ENCODE results near the gene PDZD4.

PDZD4 gene

GRCh38 chrX:153829799-153830639 lies at the start of gene PDZD4:
TSS of gene PDZD4 (minus strand) at chrX:153830544. CDS start at chrX:153830298, 246 bp downstream.
- no peak for DNase-seq

GRCh38 chrX:153879741-153880439 lies 49.5 kb upstream of the PDZD4 start:
- DNase-seq: no peak

GRCh38 chrX:153878969-153879653 lies 48.8 kb upstream of the PDZD4 start:
- DNase-seq: peak; percentile 86

GRCh38 chrX:153878345-153878744 lies 48.0 kb upstream of the PDZD4 start:
- DNase-seq: no peak

GRCh38 chrX:153877571-153878261 lies 47.4 kb upstream of the PDZD4 start:
- no peak for DNase-seq

GRCh38 chrX:153876112-153876491 lies 45.8 kb upstream of the PDZD4 start:
- no peak for DNase-seq

GRCh38 chrX:153875391-153876111 lies 45.2 kb upstream of the PDZD4 start:
- DNase-seq: no peak

GRCh38 chrX:153874366-153875125 lies 44.2 kb upstream of the PDZD4 start:
- DNase-seq: no peak

- no peak for DNase-seq
These were observed 43.7 kb upstream of the PDZD4 start for GRCh38 chrX:153874085-153874365.

GRCh38 chrX:153873282-153874084 lies 43.1 kb upstream of the PDZD4 start:
- no peak for DNase-seq

- DNase-seq: no peak
These were observed 41.9 kb upstream of the PDZD4 start for GRCh38 chrX:153871946-153872878.

- DNase-seq: no peak
These were observed 41.1 kb upstream of the PDZD4 start for GRCh38 chrX:153871451-153871850.

- no peak for DNase-seq
These were observed 40.5 kb upstream of the PDZD4 start for GRCh38 chrX:153870791-153871360.

GRCh38 chrX:153870288-153870690 lies 39.9 kb upstream of the PDZD4 start:
- no peak for DNase-seq

- no peak for DNase-seq
These were observed 39.3 kb upstream of the PDZD4 start for GRCh38 chrX:153869473-153870287.

- DNase-seq: no peak
These were observed 38.5 kb upstream of the PDZD4 start for GRCh38 chrX:153868576-153869472.

GRCh38 chrX:153867671-153868070 lies 37.3 kb upstream of the PDZD4 start:
- no peak for DNase-seq

Data from DMS 273 treated with DMSO at 0.1 percent for 48 hours (cell line).